Hematopoietic multipotent progenitor cell treated with erythropoietin and hydrocortisone succinate and interleukin-3 and kit ligand, for 4 days (in vitro differentiated cells): ENCODE results near the gene ST3GAL4.
"Not testable (repeated sequence)": the region's sequence is repeated elsewhere in the genome, so short reads cannot be mapped to it uniquely, and the experiment has no call there.

Experiments used
- DNase-seq: peaks from one replicate; pipeline ENCODE4 v3.0.0-alpha.2; 2015

The ST3GAL4 gene

DNA sequence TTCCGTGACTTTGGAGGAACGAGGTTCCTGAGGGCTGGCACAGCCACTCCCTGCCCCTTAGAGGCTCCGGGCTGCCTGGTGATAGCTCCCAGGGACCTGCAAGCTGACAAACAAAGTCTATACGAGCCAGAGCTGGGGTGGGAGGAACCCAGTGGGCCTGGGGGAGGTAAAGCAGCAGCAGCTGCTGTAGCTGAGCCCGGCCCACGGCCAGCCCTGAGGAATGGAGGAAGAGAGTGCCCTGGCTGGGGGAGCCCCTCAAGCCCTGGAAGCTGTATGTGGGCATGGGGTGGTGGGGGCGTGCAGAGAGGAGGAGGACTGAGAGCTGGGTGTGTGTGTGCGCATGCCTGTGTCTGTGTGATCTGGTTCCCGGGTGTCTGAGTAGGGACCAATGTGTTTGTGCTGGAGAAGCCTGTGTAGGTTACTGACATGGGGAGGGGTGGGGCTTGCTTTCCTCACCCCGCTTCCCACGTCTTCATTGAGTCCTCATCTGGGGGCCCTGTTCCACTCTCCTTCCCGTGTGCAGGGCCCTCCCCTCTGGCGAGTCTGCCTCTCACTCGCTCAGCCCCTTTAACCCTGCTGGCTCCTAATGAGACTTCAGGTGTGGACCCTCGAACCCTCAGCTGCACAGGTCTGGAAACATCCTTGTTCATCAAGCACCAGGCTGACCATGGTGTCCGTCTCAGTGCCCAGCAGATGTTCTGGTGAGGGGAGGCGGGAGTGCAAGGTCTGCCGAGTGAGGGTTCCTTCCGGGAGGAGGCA, 10.8 kb downstream of the ST3GAL4 start:
- DNase-seq: no peak

GRCh38 chr11:126366823-126367654, 11.6 kb downstream of the ST3GAL4 start:
- DNase-seq: peak; percentile 47

DNA sequence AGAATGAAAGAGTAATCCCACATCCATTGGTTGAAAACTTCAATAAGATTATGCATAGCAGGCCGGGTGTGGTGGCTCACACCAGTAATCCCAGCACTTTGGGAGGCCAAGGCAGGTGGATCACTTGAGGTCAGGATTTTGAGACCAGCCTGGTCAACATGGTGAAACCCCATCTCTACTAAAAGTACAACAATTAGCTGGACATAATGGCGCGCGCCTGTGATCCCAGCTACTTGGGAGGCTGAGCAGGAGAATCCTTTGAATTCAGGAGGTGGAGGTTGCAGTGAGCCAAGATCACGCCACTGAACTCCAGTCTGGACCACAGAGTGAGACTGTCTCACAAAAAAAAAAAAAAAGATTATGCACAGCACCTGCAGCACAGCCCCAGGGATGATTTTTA, 12.3 kb downstream of the ST3GAL4 start:
- not testable (repeated sequence) for DNase-seq

DNA sequence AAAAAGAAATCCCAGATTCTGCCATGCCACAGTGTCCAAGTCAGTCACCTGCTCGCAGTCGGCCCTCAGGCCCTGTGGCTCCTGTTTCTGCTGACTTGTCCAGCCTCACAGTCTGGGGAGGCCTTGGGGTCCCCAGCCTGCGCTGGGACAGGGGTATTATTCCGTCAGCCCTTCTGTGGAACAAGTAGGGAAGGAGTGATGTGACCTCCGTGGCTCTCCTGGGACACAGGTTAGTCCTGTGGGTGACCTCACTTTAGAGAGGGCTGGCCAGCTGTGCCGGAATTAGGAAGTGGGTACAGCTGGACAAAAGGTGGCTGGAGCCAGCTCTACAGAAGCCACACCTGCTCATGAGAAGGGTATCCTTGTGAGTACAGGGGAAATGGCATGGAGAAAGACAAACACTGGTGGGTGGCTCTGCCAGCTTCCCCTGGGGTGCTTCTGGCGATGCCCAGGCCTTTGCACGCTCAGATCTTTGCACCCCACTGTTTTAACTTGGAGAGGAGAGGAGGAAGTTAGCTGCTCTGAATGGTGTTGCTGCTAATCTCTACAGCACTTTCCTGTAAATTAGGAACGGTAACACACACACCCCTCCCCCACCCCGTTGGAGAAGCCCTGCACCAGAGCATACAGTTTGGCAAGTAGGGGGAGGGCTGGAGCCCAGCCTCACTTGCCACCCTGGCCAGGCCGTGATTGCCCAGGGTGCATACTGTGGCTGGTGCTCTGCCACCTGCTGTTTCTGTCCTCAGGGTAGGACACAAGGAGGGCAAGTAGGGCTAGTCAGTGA, 13.0 kb downstream of the ST3GAL4 start:
- peak; percentile 70 for DNase-seq

DNA sequence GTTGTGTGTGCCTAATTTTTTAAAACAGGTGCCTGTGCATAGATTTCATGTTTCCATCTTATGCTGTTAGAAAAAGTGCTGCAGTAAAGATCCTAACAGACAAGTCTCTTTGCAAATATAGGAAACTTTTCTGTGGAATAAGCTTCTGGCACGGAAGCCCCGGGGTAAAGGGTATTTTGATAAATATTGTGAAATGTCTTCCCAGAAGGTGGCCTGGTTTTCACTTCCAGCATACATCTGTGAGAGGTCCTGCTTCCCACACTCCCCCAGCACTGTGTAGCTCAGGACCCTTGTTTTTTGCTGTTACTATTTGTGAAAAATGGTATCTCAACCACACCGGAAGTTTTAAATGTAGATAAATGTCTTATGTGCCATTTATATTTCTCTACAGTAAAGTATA, 14.5 kb downstream of the ST3GAL4 start:
- no peak for DNase-seq

GRCh38 chr11:126371595-126371994, 16.1 kb downstream of the ST3GAL4 start:
- DNase-seq: no peak

- DNase-seq: not testable (repeated sequence)
Measured at GRCh38 chr11:126373389-126374066, 18.0 kb downstream of the ST3GAL4 start.

DNA sequence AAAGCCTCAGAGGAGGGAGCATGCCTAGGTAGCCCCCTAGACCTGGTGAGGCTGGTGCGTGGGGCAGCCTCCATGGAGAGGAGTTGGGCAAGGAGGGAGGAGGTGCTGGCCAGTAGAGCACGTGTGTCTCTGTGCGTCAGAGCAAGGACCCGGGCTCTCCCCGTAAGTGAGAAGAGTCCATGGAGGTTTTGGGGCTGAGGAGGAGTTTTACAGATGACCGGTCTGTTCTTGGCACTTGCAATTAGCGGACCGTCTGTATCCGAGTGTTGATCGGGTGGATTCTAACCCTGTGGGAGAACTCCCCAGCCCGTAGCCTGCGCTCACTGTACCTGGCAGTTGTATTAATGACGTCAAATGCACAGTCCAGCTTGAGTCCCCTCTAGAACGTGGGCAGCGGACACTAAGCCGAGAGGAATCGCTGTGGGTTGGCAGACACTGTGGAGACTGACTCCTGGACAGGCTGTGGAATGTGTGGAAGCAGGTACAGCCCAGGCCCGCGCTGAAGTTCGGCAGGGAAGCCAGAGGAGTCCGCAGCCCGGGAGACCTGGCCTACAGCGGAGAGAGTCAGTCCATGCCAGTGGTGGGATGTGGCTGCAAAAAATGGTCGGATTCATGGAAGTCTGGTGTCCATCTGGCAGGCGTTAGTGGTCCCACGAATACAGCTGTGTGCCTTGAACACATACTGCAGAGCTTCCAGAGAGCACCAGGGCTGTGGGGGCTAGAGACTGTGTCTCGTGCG, 19.2 kb downstream of the ST3GAL4 start:
- not testable (repeated sequence) for DNase-seq

GRCh38 chr11:126375726-126376125, 20.2 kb downstream of the ST3GAL4 start:
- DNase-seq: no peak

DNA sequence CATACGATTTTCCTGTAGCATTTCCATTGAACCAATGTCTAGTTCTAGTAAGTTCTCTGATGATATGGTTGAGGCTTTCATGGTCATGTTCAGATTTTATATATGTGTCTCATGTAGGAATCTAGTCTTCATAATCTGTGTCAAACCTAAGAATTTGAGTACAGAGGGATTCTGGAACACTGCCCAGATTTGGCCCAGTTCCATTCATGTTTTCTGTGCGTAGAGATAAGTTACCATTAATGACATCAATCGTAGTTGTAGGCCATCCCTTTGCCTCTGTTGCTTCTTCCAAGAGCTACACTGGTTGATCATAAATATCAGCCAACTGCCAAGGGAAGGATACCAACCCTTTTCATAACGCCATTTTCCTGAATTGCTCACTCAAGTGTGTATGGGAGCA, 23.3 kb downstream of the ST3GAL4 start:
- peak; percentile 61 for DNase-seq

DNA sequence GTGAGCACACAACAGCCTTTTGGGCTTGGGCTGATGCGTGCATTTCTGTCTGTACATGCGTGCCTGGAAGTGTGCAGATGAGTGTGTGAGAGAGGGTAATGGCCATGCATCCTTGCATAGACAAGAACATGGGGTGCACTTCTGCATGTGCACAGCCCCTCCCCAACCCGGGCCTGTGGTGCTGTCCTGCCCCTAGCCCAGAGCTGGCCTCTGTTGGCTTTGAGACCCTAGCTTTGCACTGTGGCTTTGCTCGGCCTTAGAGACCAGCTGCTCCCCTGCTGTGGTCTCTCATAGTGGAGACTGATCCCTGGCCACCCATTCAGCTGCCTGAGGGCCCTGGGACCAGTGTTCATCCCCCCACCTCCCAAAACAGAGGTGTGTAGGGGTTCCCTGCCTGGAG, 25.4 kb downstream of the ST3GAL4 start:
- DNase-seq: no peak

DNA sequence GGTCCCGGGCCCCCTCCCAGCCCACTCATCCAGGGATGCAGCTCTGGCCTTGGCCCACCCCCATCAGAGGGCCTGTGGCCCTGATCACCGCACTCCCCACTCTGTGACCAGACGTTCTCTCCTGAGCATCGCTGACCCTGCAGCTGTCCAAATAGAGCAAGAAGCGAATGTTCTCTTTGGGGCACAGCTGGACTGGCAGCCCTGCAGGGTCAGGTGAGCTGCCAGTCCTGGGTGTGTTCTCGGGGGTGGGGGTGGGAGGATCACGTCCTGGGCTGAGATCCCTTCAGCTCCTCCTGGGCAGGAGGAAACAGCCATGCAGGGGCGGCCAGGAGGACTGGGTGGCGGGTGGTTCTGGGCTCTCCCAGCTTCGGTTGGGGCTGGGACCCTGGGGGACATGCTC, 26.5 kb downstream of the ST3GAL4 start:
- not testable (repeated sequence) for DNase-seq

- DNase-seq: not testable (repeated sequence)
Measured at GRCh38 chr11:126382641-126383040, 27.2 kb downstream of the ST3GAL4 start.

DNA sequence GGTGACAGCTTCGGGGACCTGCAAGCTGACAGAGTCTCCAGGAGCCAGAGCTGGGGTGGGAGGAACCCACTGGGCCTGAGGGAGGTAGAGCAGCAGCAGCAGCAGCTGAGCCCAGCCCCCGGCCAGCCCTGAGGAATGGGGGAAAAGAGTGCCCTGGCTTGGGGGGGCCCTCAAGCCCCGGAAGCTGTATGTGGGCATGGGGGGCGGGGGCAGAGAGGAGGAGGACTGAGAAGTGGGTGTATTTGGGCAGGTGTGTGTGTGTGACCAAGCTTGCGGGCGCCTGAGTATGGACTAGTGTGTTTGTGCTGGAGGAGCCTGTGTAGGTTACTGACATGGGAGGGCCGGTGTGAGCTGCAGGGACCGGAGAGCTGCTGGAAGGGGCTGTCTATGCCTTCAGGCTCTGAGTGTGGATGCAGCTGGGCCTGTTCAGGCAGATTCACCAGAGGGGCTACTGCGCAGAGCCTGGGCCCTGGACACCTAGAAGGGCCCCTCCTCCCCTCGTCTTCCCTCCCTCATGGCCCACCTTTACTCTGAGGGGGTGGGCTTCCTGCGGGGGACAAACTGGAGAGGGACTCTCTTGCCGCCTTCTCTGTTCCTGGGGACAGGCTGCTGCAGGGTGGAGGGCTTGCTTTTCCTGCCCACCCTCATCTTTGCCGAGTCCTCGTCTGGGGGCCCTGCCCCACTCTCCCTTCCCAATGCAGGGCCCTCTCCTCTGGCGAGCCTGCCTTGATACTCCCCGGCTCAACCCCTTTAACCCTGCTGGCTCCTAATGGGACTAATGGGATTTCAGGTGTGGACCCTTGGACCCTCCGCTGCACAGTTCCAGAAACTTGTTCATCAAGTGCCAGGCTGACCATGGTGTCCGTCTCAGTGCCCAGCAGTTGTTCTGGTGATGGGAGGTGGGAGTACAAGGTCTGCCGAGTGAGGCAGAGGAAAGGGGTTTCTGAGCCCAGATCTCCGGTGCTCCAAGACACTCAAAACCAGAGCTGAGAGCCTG, 28.2 kb downstream of the ST3GAL4 start:
- no peak for DNase-seq

GRCh38 chr11:126384449-126385070, 29.1 kb downstream of the ST3GAL4 start:
- DNase-seq: no peak

- DNase-seq: no peak
Measured at GRCh38 chr11:126385991-126386728, 30.7 kb downstream of the ST3GAL4 start.

DNA sequence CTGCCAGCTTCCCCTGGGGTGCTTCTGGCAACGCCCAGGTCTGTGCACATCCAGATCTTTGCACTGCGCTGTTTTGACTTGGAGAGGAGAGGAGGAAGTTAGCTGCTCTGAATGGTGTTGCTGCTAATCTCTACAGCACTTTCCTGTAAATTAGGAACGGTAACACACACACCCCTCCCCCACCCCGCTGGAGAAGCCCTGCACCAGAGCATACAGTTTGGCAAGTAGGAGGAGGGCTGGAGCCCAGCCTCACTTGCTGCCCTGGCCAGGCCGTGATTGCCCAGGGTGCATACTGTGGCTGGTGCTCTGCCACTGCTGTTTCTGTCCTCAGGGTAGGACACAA, 31.2 kb downstream of the ST3GAL4 start:
- DNase-seq: peak; percentile 89

DNA sequence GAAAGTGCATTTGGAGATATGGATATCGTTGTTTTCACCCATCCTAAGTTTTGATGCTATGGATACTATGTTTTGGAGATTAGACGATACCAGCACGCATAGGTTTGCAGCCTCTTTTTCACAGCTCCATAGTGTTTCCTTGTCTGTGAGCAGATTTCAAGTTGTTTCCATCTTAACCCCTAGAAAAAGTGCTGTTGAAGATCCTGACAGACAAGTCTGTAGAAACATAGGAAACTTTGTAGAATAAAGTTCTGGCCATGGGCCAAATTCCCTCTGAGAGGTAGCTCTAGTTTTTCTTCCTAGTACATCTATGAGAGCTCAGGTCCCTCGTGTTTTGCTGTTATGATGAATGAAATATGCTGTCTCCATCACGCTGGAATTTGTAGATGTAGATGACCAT, 32.4 kb downstream of the ST3GAL4 start:
- no peak for DNase-seq

DNA sequence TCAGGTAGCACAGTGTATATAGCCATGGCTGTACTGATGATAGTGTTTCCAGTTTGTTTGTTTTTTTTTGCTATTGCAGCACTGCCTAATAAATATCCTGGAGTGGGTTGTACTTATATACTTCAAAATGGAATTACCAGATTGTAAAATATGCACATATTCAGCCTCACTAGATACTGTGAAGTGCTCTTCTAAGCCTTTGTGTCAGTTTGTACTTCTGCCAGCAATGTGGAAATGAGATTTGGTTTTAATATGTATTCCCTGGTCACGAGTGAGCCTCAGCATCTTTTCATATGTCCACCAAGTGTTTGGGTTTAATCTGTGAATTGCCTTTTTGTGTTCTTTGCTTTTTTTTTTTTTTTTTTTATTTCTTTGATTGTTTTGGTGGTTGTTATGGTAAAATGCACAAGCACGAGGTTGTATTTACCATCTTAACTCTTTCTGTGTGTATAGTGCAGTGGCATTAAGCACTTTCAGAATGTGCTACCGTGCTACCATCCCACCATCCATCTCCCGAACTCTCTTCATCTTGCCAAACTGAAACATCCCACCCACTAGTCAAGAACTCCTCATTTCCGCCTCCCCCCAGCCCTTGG, 34.9 kb downstream of the ST3GAL4 start:
- DNase-seq: no peak
